Nephron progenitor cell (in vitro differentiated cells): ENCODE measurements around the gene SBF2.

Experiments
- DNase-seq: peaks from one replicate; pipeline ENCODE4 v3.0.0; 2021
- H3K27ac Mint-ChIP-seq: 2 replicates; pipeline ENCODE4 v1.8.0; 2021; ENCODE audit warnings: mild to moderate bottlenecking, moderate library complexity, mixed read lengths
- H3K27me3 Mint-ChIP-seq: 2 replicates; pipeline ENCODE4 v1.8.0; 2021; ENCODE audit warnings: mild to moderate bottlenecking, low read depth, mixed read lengths; ENCODE audit not compliant: poor library complexity
- H3K36me3 Mint-ChIP-seq: 2 replicates; pipeline ENCODE4 v1.8.0; 2021; ENCODE audit warnings: low read depth, mixed read lengths
- H3K4me1 Mint-ChIP-seq: 2 replicates; pipeline ENCODE4 v1.8.0; 2021; ENCODE audit warnings: mixed read lengths
- H3K4me3 Mint-ChIP-seq: 2 replicates; pipeline ENCODE4 v1.8.0; 2021; ENCODE audit warnings: mild to moderate bottlenecking, moderate library complexity, mixed read lengths
- H3K9me3 Mint-ChIP-seq: 2 replicates; pipeline ENCODE4 v1.8.0; 2021; ENCODE audit warnings: mild to moderate bottlenecking, moderate library complexity, mixed read lengths
- TF ChIP-seq, protein P1 (sequence below): fragments of 200-600 bp; sonication (generic); IDR thresholded peaks from 2 replicates; pipeline ENCODE4 v1.5.0; 2021; ENCODE audit warnings: antibody characterized with exemption

The SBF2 gene

DNA sequence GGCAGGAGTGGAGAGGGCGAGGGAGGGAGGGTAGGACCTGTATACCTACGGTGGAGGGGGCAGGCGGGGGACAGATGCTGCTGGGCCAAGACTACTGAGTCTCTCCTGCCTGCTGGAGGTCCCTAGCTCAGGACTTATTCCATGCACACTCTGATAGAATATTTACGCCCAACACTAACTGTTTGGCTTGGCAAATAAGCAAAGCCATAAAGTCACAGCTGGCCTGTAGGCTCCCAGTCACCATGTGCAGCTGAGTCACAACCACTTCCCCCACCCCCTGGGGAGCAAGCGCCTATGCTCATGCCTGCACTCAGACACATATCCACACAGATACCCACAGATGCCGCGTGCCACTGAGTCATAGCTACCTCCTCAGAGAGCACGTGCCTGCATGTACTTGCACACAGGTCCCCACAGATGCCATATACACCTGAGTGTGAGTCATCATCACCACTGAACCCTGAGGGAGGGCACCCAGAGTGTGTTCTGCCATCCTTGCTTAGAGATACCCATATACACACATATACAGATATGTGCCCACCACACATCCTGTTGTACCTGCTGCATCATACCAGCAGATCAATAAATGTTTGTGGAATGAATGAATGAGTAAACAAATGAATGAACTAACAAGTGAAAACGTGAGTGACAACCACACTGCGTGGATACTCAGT, 534.4 kb downstream of the SBF2 start:
- Mint-ChIP-seq H3K9me3 (peaks cover 3% of the 10 kb centered on the region), H3K4me1 (peaks cover 66% of the 10 kb centered on the region), H3K27ac (peak overlapping the region; percentile 84), H3K36me3 (peaks cover 4% of the 10 kb centered on the region), H3K4me3 (peak overlapping the region; percentile 77), H3K27me3 (peaks cover 5% of the 10 kb centered on the region)
- no peak for DNase-seq
- TF ChIP-seq, protein P1, sequence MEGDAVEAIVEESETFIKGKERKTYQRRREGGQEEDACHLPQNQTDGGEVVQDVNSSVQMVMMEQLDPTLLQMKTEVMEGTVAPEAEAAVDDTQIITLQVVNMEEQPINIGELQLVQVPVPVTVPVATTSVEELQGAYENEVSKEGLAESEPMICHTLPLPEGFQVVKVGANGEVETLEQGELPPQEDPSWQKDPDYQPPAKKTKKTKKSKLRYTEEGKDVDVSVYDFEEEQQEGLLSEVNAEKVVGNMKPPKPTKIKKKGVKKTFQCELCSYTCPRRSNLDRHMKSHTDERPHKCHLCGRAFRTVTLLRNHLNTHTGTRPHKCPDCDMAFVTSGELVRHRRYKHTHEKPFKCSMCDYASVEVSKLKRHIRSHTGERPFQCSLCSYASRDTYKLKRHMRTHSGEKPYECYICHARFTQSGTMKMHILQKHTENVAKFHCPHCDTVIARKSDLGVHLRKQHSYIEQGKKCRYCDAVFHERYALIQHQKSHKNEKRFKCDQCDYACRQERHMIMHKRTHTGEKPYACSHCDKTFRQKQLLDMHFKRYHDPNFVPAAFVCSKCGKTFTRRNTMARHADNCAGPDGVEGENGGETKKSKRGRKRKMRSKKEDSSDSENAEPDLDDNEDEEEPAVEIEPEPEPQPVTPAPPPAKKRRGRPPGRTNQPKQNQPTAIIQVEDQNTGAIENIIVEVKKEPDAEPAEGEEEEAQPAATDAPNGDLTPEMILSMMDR: no peak

DNA sequence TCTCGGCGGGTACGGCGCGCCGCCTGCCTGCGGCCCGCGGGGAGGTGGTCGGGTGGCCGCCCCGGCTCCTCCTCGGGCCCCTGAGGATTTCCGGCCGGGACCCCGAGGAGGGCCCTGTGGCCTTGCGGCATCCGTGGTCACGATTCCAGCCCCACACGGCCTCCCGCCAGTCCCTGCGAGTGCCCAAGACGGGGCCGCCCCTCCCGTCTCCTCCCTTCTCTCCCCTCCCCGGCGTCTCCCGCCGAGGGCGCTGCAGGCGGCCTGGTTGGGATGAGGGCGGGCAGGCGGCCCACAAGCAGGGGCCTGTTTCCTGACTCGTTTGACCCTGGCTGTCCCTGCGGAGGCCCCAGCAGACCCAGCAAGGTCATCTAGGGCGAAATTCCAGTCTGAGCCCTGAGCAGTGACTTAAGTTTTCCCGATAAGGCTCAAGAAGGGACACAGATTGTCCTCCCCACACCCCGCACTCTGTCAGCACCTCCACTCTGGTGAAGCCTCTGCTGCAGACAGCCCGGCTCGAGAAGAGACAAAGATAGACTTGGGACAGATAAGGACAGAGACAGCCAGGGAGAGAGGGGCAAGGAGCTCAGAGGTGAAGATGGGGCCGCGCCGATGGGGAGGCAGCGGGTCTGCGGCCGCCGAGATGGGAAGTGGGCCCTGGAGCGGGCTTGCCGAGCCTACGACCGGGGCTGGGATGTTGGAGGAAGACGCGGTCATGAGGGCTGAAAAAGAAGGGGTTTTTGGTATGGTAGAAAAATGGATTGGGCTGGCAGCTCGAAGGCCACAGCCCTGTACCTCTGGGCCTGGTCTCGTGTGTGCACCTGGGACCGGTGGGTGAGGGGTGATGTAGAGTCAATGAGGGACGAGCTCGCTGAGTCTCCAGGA, 535.1 kb downstream of the SBF2 start:
- DNase-seq: peak; percentile 64
- Mint-ChIP-seq H3K4me3 (peak overlapping the region; percentile 77), H3K27me3 (peaks cover 5% of the 10 kb centered on the region), H3K27ac (peak overlapping the region; percentile 84), H3K9me3 (no peaks in the 10 kb centered on the region), H3K36me3 (no peaks in the 10 kb centered on the region), H3K4me1 (peaks cover 62% of the 10 kb centered on the region)
- TF ChIP-seq, protein P1: no peak

DNA sequence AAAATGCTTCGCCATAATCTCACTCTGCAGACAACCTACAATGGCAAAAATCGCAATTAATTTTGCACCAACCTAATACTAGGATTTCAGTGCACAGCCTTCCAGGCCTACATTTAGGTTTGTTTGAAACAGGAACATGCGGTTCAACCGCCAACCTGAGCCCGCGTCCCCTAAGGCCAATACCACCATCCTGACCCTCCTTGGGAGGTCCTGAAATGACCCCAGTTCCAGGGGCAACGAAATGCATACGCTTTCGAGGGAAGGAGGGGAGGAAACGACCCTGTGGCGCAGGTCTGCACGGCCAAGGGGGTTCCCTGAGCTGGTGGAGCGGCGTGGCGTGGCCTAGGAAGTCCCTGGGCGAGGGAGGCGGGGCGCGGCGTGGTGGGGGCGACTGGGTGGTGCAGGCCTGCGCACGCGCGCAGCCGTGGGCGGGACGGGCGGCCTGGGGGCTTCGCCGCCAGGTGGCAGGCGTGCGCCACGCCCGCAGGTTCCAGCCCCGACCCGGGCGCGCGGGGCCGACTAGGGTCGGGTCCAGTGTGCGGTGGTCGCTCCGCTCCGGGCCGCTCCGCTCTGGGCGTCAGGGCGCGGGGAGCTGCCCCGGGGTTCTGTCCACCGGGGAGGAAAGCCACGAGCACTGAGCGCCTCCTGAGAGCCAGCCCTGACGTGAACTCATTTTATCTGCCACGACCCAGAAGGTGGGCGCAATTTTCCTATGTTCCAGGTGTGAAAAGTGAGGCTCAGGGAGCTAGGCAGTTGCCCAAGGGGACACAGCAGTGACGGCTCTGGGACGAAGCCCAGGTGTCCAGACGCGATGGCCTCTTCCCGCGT, 536.0 kb downstream of the SBF2 start:
- peaks cover 58% of the 10 kb centered on the region for H3K4me1 Mint-ChIP-seq
- H3K9me3 Mint-ChIP-seq: no peaks in the 10 kb centered on the region
- TF ChIP-seq, protein P1: peak; percentile 60
- H3K27me3 Mint-ChIP-seq: peaks cover 5% of the 10 kb centered on the region
- H3K36me3 Mint-ChIP-seq: no peaks in the 10 kb centered on the region
- peak; percentile 93 for DNase-seq
- H3K27ac Mint-ChIP-seq: no peak overlapping the region
- H3K4me3 Mint-ChIP-seq: peak overlapping the region; percentile 76

DNA sequence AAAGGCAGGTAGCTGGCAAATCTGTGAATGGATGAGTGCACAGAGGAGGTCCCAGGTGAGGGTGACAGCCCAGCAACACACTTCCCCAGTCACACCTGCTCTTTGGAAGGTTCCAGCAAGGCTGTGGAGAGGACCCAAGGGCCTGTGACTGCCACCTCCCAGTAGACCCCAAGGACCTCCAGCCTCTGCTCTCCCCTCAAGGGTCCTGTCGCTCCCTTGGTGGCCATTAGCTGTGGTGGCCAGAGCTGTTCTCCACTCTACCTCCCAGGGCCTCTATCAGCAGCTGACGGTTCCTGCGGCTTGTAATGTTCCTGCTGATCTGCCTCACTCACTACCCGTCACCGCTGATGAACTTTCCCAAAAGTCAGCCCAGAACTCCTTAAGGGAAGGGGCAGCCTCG, 537.1 kb downstream of the SBF2 start:
- Mint-ChIP-seq H3K4me3 (no peak overlapping the region), H3K4me1 (peaks cover 50% of the 10 kb centered on the region), H3K9me3 (no peaks in the 10 kb centered on the region), H3K27ac (no peak overlapping the region), H3K36me3 (no peaks in the 10 kb centered on the region), H3K27me3 (peaks cover 5% of the 10 kb centered on the region)
- no peak for DNase-seq
- TF ChIP-seq, protein P1: no peak

DNA sequence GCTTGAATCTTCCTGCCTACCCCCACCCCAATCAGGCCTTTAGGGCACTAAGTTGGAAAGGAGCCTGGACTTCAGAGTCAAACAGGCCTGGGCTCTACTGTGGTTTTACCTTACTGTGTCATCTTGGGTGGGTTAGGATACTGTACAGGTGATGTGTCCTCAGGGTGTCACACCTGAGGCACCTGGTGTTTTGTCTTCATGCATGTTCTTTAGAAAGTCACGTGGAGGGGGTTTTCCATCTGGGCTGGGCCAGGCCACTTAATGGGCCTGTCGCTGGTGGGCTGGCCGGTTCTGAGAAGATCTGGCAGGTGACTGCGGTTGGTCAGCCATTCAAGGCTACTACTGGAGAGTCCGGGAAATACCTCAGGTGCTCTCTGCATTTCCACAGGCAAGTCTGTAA, 537.6 kb downstream of the SBF2 start:
- H3K27ac Mint-ChIP-seq: peak overlapping the region; percentile 38

More for the DNA sequence above, 537.6 kb downstream of the SBF2 start:
- Mint-ChIP-seq H3K4me1 (peaks cover 46% of the 10 kb centered on the region), H3K9me3 (no peaks in the 10 kb centered on the region), H3K36me3 (no peaks in the 10 kb centered on the region), H3K4me3 (no peak overlapping the region), H3K27me3 (peaks cover 5% of the 10 kb centered on the region)
- DNase-seq: no peak
- TF ChIP-seq, protein P1: no peak
